Progenitor cell of endocrine pancreas (in vitro differentiated cells): ENCODE data around the gene CAMK2D. TPM values are rescaled to one million over a fixed set of nuclear protein-coding genes. Genes with fewer than 3 reads are reported as not detected.

ENCODE experiments used
- DNase-seq: peaks from one replicate; pipeline ENCODE4 v3.0.0; 2021; ENCODE audit warnings: low spot score; ENCODE audit not compliant: unreplicated experiment
- H3K27ac Mint-ChIP-seq: 2 replicates; pipeline ENCODE4 v1.8.0; 2021; ENCODE audit warnings: mild to moderate bottlenecking, moderate library complexity, mixed read lengths
- H3K27me3 Mint-ChIP-seq: 2 replicates; pipeline ENCODE4 v1.8.0; 2021; ENCODE audit warnings: mixed read lengths
- H3K36me3 Mint-ChIP-seq: 2 replicates; pipeline ENCODE4 v1.8.0; 2022; ENCODE audit warnings: mixed read lengths; ENCODE audit not compliant: insufficient read depth
- H3K4me1 Mint-ChIP-seq: 2 replicates; pipeline ENCODE4 v1.8.0; 2021; ENCODE audit warnings: low read depth, mixed read lengths
- H3K4me3 Mint-ChIP-seq: 2 replicates; pipeline ENCODE4 v1.8.0; 2021; ENCODE audit warnings: low read depth, mild to moderate bottlenecking, moderate library complexity, mixed read lengths
- H3K9me3 Mint-ChIP-seq: 2 replicates; pipeline ENCODE4 v1.8.0; 2021; ENCODE audit warnings: low read depth, mixed read lengths
- CTCF ChIP-seq: fragments of 200-600 bp; sonication (generic); IDR thresholded peaks from one replicate; pipeline ENCODE4 v1.5.0; 2021; ENCODE audit warnings: antibody characterized with exemption, mild to moderate bottlenecking; ENCODE audit not compliant: unreplicated experiment
- total RNA-seq: library from RNA; stranded (reverse); gene quantifications from 2 replicates; pipeline ENCODE4 v1.2.1, GENCODE V29; 2021

CAMK2D gene
- total RNA-seq, 1 donor from 2014 or later = 74.4 TPM

DNA sequence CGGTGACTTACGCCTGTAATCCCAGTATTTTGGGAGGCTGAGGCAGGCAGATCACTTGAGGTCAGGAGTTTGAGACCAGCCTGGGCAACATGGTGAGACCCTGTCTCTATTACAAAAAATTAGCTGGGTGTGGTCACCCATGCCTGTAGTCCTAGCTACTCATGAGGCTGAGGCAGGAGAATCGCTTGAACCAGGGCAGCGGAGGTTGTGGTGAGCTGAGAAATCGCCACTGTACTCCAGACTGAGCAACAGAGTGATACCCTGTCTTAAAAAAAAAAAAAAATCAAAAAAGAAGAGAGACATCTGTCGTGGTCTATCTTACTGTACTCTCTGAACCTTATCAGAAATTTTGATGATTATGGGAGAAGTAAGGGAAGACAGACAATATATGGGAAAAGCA lies 144.3 kb downstream of the CAMK2D start:
- peaks cover 6% of the 10 kb centered on the region for H3K4me1 Mint-ChIP-seq
- no peaks in the 10 kb centered on the region for H3K27me3 Mint-ChIP-seq
- TF ChIP-seq CTCF = no peak
- DNase-seq = no peak
- no peaks in the 10 kb centered on the region for H3K9me3 Mint-ChIP-seq
- H3K27ac Mint-ChIP-seq = no peak overlapping the region
- H3K4me3 Mint-ChIP-seq = no peak overlapping the region
- peaks cover 2% of the 10 kb centered on the region for H3K36me3 Mint-ChIP-seq

GRCh38 chr4:113616443-113616842 lies 145.1 kb downstream of the CAMK2D start:
- no peak for TF ChIP-seq CTCF
- H3K36me3 Mint-ChIP-seq = peaks cover 2% of the 10 kb centered on the region
- no peaks in the 10 kb centered on the region for H3K9me3 Mint-ChIP-seq
- no peak overlapping the region for H3K4me3 Mint-ChIP-seq
- H3K27me3 Mint-ChIP-seq = no peaks in the 10 kb centered on the region
- DNase-seq = no peak
- H3K4me1 Mint-ChIP-seq = peaks cover 1% of the 10 kb centered on the region
- H3K27ac Mint-ChIP-seq = peak overlapping the region; percentile 46

- DNase-seq = no peak
- Mint-ChIP-seq H3K9me3 (no peaks in the 10 kb centered on the region), H3K27me3 (no peaks in the 10 kb centered on the region), H3K36me3 (peaks cover 2% of the 10 kb centered on the region), H3K27ac (no peak overlapping the region), H3K4me1 (peaks cover 1% of the 10 kb centered on the region), H3K4me3 (no peak overlapping the region)
- no peak for TF ChIP-seq CTCF
Measured at GRCh38 chr4:113614414-113614813, 147.1 kb downstream of the CAMK2D start.

DNA sequence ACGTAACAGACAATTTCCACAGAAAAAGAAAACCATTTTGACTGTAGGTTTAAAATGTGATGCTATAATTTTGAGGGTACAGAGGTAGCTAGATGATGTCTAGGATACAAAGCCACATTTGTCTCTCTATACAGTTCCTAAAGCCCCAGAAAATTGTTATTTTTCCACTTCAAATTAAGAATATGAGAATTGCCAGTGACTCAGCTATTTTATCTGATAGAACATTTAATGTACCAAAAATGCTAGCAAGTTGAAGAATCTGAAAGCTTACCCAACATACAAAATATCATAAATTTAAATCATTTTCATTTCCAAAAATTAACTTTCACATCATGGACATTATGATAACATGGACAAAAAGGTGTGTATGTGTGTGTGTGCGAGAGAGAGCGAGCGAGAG lies 148.0 kb downstream of the CAMK2D start:
- H3K36me3 Mint-ChIP-seq = peaks cover 6% of the 10 kb centered on the region
- no peaks in the 10 kb centered on the region for H3K9me3 Mint-ChIP-seq
- no peaks in the 10 kb centered on the region for H3K27me3 Mint-ChIP-seq
- H3K27ac Mint-ChIP-seq = no peak overlapping the region
- DNase-seq = no peak
- no peak overlapping the region for H3K4me3 Mint-ChIP-seq
- TF ChIP-seq CTCF = no peak
- peaks cover 1% of the 10 kb centered on the region for H3K4me1 Mint-ChIP-seq

- Mint-ChIP-seq H3K27me3 (no peaks in the 10 kb centered on the region), H3K4me1 (peaks cover 6% of the 10 kb centered on the region), H3K27ac (no peak overlapping the region), H3K36me3 (peaks cover 27% of the 10 kb centered on the region), H3K9me3 (peaks cover 6% of the 10 kb centered on the region), H3K4me3 (no peak overlapping the region)
- no peak for TF ChIP-seq CTCF
- no peak for DNase-seq
Measured at GRCh38 chr4:113610537-113610936, 151.0 kb downstream of the CAMK2D start.
